GM12874 (cell line): ENCODE data around the gene DSN1.
A peak's percentile ranks its signal among the peaks of the same experiment; 100 is the strongest.

Source experiments
- TF ChIP-seq, protein P1 (sequence below): IDR thresholded peaks from 2 replicates; pipeline ENCODE4 v1.5.1; 2011; ENCODE audit warnings: low read depth, mild to moderate bottlenecking, control low read depth, low read length, moderate library complexity; ENCODE audit not compliant: insufficient read depth

Gene DSN1

DNA sequence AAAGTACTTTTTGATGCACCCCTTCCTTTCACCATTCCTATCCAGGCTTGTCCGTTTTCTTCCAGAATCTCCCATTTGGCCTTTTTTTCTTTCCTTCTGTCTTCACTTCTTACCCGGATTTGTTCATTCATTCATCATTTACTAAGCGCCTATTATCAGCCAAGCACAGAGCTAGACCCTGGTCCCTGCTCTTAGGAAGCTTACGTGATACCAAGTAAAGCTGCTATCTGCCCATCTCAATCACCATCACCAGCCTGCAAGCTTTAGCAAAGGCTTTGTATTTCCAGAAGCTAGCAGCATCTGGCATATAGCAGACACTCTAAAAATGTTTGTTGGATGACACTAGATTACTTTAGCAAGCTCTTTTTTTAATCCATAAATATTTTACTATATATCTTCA lies 32.5 kb downstream of the DSN1 start:
- TF ChIP-seq, protein P1, sequence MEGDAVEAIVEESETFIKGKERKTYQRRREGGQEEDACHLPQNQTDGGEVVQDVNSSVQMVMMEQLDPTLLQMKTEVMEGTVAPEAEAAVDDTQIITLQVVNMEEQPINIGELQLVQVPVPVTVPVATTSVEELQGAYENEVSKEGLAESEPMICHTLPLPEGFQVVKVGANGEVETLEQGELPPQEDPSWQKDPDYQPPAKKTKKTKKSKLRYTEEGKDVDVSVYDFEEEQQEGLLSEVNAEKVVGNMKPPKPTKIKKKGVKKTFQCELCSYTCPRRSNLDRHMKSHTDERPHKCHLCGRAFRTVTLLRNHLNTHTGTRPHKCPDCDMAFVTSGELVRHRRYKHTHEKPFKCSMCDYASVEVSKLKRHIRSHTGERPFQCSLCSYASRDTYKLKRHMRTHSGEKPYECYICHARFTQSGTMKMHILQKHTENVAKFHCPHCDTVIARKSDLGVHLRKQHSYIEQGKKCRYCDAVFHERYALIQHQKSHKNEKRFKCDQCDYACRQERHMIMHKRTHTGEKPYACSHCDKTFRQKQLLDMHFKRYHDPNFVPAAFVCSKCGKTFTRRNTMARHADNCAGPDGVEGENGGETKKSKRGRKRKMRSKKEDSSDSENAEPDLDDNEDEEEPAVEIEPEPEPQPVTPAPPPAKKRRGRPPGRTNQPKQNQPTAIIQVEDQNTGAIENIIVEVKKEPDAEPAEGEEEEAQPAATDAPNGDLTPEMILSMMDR = no peak

DNA sequence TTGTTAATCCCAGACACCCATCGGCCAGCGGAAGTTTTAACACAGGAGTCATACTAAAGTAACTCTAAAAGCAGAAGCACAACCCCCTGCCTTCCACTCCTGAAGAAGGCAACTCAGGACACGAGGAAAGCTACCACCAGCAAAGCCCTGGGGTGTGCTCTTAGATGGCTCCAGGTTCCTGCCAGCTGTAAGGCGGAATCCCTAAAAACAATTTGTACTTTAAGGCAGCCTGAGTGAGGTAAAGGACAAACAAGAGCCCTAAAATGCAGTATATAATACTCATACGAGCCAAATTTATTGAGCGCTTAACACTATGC lies 36.4 kb downstream of the DSN1 start:
- TF ChIP-seq, protein P1 = no peak

DNA sequence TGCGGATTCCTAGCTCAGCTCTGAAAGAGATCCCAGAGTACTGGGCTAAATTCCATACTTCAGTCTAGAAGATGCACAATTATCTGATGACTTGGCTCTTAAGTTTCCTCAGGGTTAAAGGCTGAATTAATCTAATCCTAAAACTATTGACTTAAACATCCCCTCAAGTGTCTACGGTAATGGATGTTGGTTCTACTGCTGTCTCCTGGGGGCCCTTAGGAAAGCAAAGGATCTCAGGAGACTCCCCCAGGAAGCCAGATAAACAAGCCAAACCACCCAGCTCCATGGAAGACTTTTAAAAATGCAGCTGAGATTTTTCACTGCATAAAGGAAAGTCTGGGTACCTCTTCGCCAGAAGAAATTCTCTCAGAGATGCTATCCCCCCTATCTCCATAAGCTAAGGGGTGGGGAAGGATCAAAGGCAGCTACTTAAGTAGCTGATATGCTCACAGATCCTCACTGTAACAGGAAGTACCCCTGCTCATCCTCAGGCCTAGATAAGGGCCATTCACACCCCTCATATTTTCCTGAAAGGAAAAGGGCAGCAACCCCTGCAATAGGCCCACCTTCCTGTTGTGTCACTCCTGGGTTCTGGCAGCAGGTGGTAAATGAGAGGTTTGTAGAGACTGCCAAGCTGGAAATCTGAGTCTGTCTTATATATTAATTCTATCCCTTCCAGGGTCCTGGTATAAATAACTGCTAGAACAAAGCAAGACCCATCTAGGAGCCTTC lies 36.9 kb downstream of the DSN1 start:
- TF ChIP-seq, protein P1 = no peak

DNA sequence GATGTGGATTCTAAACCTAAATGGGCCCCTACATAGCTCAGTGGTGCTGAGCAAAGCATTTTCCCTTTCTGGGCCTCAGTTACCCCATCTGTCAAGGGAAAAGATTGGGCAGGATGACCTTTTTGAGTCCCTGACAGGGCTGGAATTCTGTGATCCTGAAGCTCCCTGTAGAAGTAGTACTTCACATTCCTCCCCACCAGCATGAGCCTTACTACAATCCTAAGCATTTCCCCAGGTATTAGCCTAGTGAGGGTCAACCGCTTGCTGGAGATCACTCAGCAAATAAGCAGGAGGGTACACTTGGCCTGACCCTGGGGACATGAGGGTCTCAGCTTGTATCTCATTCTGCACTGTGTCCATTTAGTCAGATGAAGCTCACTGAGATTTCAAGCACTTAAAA lies 41.1 kb downstream of the DSN1 start:
- TF ChIP-seq, protein P1 = no peak

DNA sequence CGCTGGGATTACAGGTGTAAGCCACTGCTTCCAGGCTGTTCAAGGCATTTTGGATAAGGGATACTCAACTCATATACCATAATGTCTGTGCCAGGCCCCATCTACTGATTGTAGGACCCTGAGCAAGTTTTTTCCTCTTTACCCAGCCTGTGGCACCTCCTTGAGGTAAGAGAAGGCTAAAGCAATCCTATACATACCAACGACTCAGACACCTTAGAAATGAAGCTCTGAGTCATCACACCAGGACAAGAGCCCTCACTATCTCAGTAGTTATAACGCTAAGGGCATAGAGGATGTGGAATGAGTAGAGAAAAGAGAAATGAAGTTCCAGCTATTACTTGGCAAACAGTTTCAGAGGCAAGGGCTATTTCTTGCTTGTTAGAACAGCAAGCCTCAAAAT lies 44.6 kb downstream of the DSN1 start:
- TF ChIP-seq, protein P1 = 0 out of 2 replicates have a peak, but pooled peaks have one; percentile 11

DNA sequence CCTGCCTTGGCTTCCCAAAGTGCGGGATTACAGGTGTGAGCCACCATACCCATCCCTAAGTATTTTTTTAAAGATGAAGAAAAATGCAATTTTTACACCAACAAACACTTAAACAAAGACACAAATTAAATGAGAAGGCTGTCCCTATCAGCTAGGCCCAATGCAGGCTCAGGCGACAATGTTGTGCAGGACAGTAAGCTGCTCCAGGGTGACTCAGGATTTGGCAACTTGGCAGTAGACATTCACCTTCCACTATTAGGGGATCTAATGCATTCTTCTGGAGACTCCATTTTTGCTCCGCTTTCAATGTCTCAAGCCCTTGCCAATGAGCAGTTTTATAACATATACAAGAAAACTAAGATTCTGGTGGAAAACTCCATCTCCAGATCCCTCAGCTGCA lies 47.4 kb downstream of the DSN1 start:
- TF ChIP-seq, protein P1 = no peak

DNA sequence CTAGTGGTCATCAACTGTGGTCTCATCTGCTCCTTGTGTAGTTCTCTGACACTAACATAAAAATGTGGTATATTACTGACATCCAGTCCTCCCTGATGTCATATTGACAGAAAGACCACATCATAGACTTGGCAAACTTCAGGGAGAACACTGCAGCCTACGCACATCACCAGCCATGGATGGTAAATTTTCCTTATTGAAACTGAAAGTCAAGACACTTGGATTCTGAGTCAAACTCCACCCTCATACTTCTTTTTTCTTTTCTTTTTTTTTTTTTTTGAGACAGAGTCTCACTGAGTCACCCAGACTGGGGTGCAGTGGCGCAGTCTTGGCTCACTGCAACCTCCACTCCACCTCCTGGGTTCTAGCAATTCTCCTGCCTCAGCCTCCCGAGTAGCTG lies 53.1 kb downstream of the DSN1 start:
- TF ChIP-seq, protein P1 = no peak
